ENCODE measurements around the gene PKD2. TPM values are rescaled to one million over a fixed set of nuclear protein-coding genes. Genes with fewer than 3 reads are reported as not detected.

The PKD2 gene
- total RNA-seq, 2 experiments from 2014 or later, result 6.3 to 7.6 TPM

GRCh38 chr4:88058295-88058694 is 50.9 kb downstream of the PKD2 start:
- POLR2A ChIA-PET, result no interaction called here
- CTCF ChIA-PET, result no interaction called here

- CTCF ChIA-PET, result interaction anchor here (0.6 kb wide), 1 partner anchor 119 kb away, joined by 5 read pairs; no protein-coding TSS in a partner anchor
- POLR2A ChIA-PET, result no interaction called here
Measured at GRCh38 chr4:88059766-88060165, 52.3 kb downstream of the PKD2 start.

- ChIA-PET POLR2A (no interaction called here), CTCF (no interaction called here)
Measured at GRCh38 chr4:88060431-88060830, 53.0 kb downstream of the PKD2 start.

- CTCF ChIA-PET, result no interaction called here
- POLR2A ChIA-PET, result no interaction called here
Measured at GRCh38 chr4:88062311-88062710, 54.9 kb downstream of the PKD2 start.

- POLR2A ChIA-PET, result no interaction called here
- CTCF ChIA-PET, result interaction anchor here (1.4 kb wide), 1 partner anchor 149 kb away, joined by 4 read pairs; no protein-coding TSS in a partner anchor
Measured at GRCh38 chr4:88062843-88063242, 55.4 kb downstream of the PKD2 start.

- CTCF ChIA-PET, result interaction anchor here (1.4 kb wide), 1 partner anchor 148 kb away, joined by 4 read pairs; no protein-coding TSS in a partner anchor
Measured at GRCh38 chr4:88063634-88064296, 56.3 kb downstream of the PKD2 start.

GRCh38 chr4:88064410-88064809 is 57.0 kb downstream of the PKD2 start:
- ChIA-PET POLR2A (no interaction called here), CTCF (no interaction called here)

More at GRCh38 chr4:88063634-88064296, 56.3 kb downstream of the PKD2 start:
- POLR2A ChIA-PET, result no interaction called here

- ChIA-PET POLR2A (no interaction called here), CTCF (no interaction called here)
Measured at GRCh38 chr4:88070031-88070430, 62.6 kb downstream of the PKD2 start.

GRCh38 chr4:88075336-88075735 is 67.9 kb downstream of the PKD2 start:
- ChIA-PET CTCF (no interaction called here), POLR2A (interaction anchor here (0.6 kb wide), 1 partner anchor 36 kb away, joined by 4 read pairs; no protein-coding TSS in a partner anchor)

- ChIA-PET CTCF (no interaction called here), POLR2A (no interaction called here)
Measured at GRCh38 chr4:88077911-88078524, 70.6 kb downstream of the PKD2 start.

- CTCF ChIA-PET, result no interaction called here
- POLR2A ChIA-PET, result no interaction called here
Measured at GRCh38 chr4:88078579-88078978, 71.1 kb downstream of the PKD2 start.

GRCh38 chr4:88080626-88081025 is 73.2 kb downstream of the PKD2 start:
- CTCF ChIA-PET, result no interaction called here
- POLR2A ChIA-PET, result no interaction called here

GRCh38 chr4:88087004-88087403 is 79.6 kb downstream of the PKD2 start:
- ChIA-PET POLR2A (no interaction called here), CTCF (no interaction called here)

GRCh38 chr4:88090898-88091297 is 83.5 kb downstream of the PKD2 start:
- CTCF ChIA-PET, result no interaction called here
- POLR2A ChIA-PET, result no interaction called here

GRCh38 chr4:88091378-88091777 is 83.9 kb downstream of the PKD2 start:
- CTCF ChIA-PET, result no interaction called here

GRCh38 chr4:88093874-88094273 is 86.4 kb downstream of the PKD2 start:
- ChIA-PET CTCF (no interaction called here), POLR2A (no interaction called here)

More at GRCh38 chr4:88091378-88091777, 83.9 kb downstream of the PKD2 start:
- POLR2A ChIA-PET, result no interaction called here

- CTCF ChIA-PET, result no interaction called here
- POLR2A ChIA-PET, result no interaction called here
Measured at GRCh38 chr4:88097301-88097700, 89.9 kb downstream of the PKD2 start.

- CTCF ChIA-PET, result no interaction called here
- POLR2A ChIA-PET, result no interaction called here
Measured at GRCh38 chr4:88097781-88098180, 90.3 kb downstream of the PKD2 start.

- POLR2A ChIA-PET, result no interaction called here
Measured at GRCh38 chr4:88098993-88099752, 91.7 kb downstream of the PKD2 start.

GRCh38 chr4:88101165-88101564 is 93.7 kb downstream of the PKD2 start:
- POLR2A ChIA-PET, result no interaction called here
- CTCF ChIA-PET, result no interaction called here

More at GRCh38 chr4:88098993-88099752, 91.7 kb downstream of the PKD2 start:
- CTCF ChIA-PET, result interaction anchor here (0.6 kb wide), 1 partner anchor 72 kb away, joined by 4 read pairs; no protein-coding TSS in a partner anchor

GRCh38 chr4:88102026-88102425 is 94.6 kb downstream of the PKD2 start:
- ChIA-PET POLR2A (no interaction called here), CTCF (no interaction called here)

Measured in activated CD8-positive, alpha-beta memory T cell treated with anti-CD3 and anti-CD28 coated beads for 36 hours (primary cell).